ENCODE measurements around the gene SCUBE3. TPM values are rescaled to one million over a fixed set of nuclear protein-coding genes. Genes with fewer than 3 reads are reported as not detected.

SCUBE3 gene
- total and polyA plus RNA-seq, 9 of the 15 experiments (the other 6 are each of a cell fraction or from before 2014, with no cell fraction given) = 0.01 to 0.11 TPM; not detected in 7

DNA sequence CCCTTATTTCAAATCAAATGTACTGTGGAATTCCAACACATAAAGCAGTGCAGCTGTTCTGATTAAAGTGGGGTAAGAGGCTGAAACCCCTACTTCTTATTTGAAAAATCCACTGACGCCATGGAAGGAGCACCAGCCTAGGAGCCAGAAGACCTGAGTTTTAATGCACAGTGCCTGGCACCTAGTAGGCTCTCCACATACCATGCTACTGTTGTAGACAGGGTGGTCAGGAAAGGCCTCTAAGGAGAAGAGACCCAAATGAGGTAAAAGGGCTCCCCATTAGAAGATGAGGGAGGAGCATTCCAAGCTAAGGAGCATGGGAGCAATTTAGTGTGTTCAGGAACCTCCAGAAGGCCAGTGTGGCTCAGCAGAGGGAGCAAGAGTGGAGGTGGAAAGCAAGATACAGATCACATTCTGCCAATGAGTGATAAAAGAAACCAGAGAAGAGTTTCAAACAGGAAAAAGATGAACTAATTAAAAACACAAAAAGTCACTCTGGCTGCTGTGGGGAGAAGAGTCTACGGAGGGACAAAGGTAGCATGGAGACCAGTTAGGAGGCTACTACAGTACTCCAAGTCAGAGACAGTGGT is 34.0 kb downstream of the SCUBE3 start (continued):
- peak; percentile 38; the same call in 1 of the 2 replicates for TF ChIP-seq TCF3 (CRISPR knock-in tag; IDR thresholded peaks at IDR 0.05)
- TF ChIP-seq NR2C1 (IDR thresholded peaks at IDR 0.05) = no peak
- no peak for TF ChIP-seq NR2C1 (tag; IDR thresholded peaks at IDR 0.05)
- no peak for TF ChIP-seq BDP1 (IDR thresholded peaks at IDR 0.05; ENCODE audit: insufficient read depth, insufficient read length)
- TF ChIP-seq SMARCA4 (IDR thresholded peaks at IDR 0.05) = peak; percentile 79
- no peak for TF ChIP-seq MAZ (CRISPR knock-in tag; conservative IDR thresholded peaks at IDR 0.05 in 1 of 2, IDR thresholded peaks at IDR 0.05 in 1 of 2)
- TF ChIP-seq MYNN (IDR thresholded peaks at IDR 0.05) = no peak
- TF ChIP-seq MYNN (CRISPR knock-in tag; IDR thresholded peaks at IDR 0.05) = no peak
- TF ChIP-seq ETV5 (CRISPR knock-in tag; IDR thresholded peaks at IDR 0.05; ENCODE audit: low read depth) = no peak
- TF ChIP-seq GTF2A2 (tag; IDR thresholded peaks at IDR 0.05) = no peak
- TF ChIP-seq TCF7 (IDR thresholded peaks at IDR 0.05; ENCODE audit: borderline replicate concordance) = no peak
- no peak for TF ChIP-seq ZNF217 (CRISPR knock-in tag; IDR thresholded peaks at IDR 0.05)
- no peak for TF ChIP-seq ZSCAN29 (IDR thresholded peaks at IDR 0.05)
- TF ChIP-seq PTTG1 (tag; IDR thresholded peaks at IDR 0.05; ENCODE audit: low read depth) = no peak
- TF ChIP-seq SETDB1 (IDR thresholded peaks at IDR 0.05; ENCODE audit: low read length) = no peak
- TF ChIP-seq RAD21 (CRISPR knock-in tag; conservative IDR thresholded peaks at IDR 0.05 in 1 of 2, IDR thresholded peaks at IDR 0.05 in 1 of 2) = peak in 1 of 2 experiments; percentile 31; a peak in 2 of 4 replicates
- no peak for TF ChIP-seq NR3C1 (CRISPR knock-in tag; IDR thresholded peaks at IDR 0.05)
- TF ChIP-seq SMARCE1 (IDR thresholded peaks at IDR 0.05) = peak; percentile 83
- no peak for TF ChIP-seq HEY1 (CRISPR knock-in tag; IDR thresholded peaks at IDR 0.05; ENCODE audit: borderline replicate concordance)
- peak; percentile 49 for TF ChIP-seq TEAD4 (IDR thresholded peaks at IDR 0.05; ENCODE audit: low read length)
- TF ChIP-seq TEAD4 (CRISPR knock-in tag; IDR thresholded peaks at IDR 0.05; ENCODE audit: borderline replicate concordance) = no peak
- no peak for TF ChIP-seq GATAD2B (IDR thresholded peaks at IDR 0.05; ENCODE audit: borderline replicate concordance)
- TF ChIP-seq SMARCC2 (IDR thresholded peaks at IDR 0.05; ENCODE audit: low read depth) = 0 out of 2 replicates have a peak, but pooled peaks have one; percentile 56
- TF ChIP-seq C11orf30 (IDR thresholded peaks at IDR 0.05; ENCODE audit: low read depth) = no peak
- TF ChIP-seq ETV1 (tag; conservative IDR thresholded peaks at IDR 0.05; ENCODE audit: low read depth) = no peak
- TF ChIP-seq, protein P1, sequence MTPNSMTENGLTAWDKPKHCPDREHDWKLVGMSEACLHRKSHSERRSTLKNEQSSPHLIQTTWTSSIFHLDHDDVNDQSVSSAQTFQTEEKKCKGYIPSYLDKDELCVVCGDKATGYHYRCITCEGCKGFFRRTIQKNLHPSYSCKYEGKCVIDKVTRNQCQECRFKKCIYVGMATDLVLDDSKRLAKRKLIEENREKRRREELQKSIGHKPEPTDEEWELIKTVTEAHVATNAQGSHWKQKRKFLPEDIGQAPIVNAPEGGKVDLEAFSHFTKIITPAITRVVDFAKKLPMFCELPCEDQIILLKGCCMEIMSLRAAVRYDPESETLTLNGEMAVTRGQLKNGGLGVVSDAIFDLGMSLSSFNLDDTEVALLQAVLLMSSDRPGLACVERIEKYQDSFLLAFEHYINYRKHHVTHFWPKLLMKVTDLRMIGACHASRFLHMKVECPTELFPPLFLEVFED (CRISPR knock-in tag; conservative IDR thresholded peaks at IDR 0.05) = 0 out of 2 replicates have a peak, but pooled peaks have one; percentile 33
- no peak for TF ChIP-seq NR4A1 (CRISPR knock-in tag; IDR thresholded peaks at IDR 0.05)
- TF ChIP-seq NR4A1 (tag; IDR thresholded peaks at IDR 0.05) = 0 out of 2 replicates have a peak, but pooled peaks have one; percentile 18
- peak in 1 of 2 experiments; percentile 12; a peak in 1 of 4 replicates for TF ChIP-seq HDAC1 (IDR thresholded peaks at IDR 0.05)
- peak; percentile 72 for TF ChIP-seq ARID1B (IDR thresholded peaks at IDR 0.05)
